ENCODE results near the gene GSTM4.
A peak's percentile ranks its signal among the peaks of the same experiment; 100 is the strongest.
"Not testable (repeated sequence)": the region's sequence is repeated elsewhere in the genome, so short reads cannot be mapped to it uniquely, and the experiment has no call there.

GSTM4 gene

DNA sequence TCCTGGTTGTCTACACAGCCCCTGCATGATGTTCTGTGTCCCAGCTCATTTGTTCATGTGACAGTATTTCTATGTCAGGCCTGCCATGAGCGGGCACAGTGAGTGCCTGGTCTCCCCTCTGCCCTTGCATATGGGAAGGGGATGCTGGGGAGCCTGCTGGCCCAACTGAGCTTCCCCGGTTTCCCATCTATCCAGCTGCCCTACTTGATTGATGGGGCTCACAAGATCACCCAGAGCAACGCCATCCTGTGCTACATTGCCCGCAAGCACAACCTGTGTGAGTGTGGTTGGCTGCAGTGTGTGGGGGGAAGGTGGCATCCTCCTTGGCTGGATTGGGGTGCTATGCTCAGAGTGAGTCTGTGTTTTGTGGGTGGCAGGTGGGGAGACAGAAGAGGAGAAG lies 1.5 kb downstream of the GSTM4 start:
- 0 out of 2 replicates have a peak, but pooled peaks cover 2% of the 10 kb centered on the region for H3K27me3 ChIP-seq (ENCODE audit: insufficient read depth, low read length)
- no peak overlapping the region for H2AFZ ChIP-seq (ENCODE audit: low read length, unreplicated experiment)
- H3K4me1 ChIP-seq (ENCODE audit: control insufficient read depth, insufficient read depth, low read length, unreplicated experiment): peaks cover 4% of the 10 kb centered on the region
- no peak overlapping the region for H3K4me3 ChIP-seq (ENCODE audit: low read depth, low read length)
- H3K27ac ChIP-seq (ENCODE audit: low read depth, low read length): no peak overlapping the region
- H3K36me3 ChIP-seq (ENCODE audit: insufficient read depth, low read length): no peaks in the 10 kb centered on the region
- no peaks in the 10 kb centered on the region for H3K79me2 ChIP-seq (ENCODE audit: control insufficient read depth, insufficient read depth, low read length, unreplicated experiment)

DNA sequence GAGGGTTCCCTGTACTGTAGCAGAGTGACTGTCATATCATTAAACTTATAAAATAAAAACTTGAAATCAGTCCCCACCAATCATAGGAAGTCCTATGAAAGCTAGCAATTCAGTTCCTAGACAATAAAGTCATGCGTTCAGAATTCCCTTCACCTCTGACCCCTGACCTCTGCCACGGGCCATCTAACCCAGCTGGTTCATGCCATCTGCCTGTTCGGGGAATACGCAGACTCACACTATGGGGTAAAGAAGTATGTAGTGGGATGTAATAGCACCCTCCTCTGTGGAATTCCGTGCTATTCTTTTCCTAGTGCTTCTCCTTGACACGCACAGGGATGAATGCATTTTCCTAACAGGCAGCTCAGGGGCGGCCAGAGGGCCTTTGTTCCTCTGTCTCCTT lies 2.1 kb downstream of the GSTM4 start:
- Histone ChIP-seq H3K27ac (ENCODE audit: low read depth, low read length) (no peak overlapping the region), H3K4me1 (ENCODE audit: control insufficient read depth, insufficient read depth, low read length, unreplicated experiment) (peaks cover 4% of the 10 kb centered on the region)

DNA sequence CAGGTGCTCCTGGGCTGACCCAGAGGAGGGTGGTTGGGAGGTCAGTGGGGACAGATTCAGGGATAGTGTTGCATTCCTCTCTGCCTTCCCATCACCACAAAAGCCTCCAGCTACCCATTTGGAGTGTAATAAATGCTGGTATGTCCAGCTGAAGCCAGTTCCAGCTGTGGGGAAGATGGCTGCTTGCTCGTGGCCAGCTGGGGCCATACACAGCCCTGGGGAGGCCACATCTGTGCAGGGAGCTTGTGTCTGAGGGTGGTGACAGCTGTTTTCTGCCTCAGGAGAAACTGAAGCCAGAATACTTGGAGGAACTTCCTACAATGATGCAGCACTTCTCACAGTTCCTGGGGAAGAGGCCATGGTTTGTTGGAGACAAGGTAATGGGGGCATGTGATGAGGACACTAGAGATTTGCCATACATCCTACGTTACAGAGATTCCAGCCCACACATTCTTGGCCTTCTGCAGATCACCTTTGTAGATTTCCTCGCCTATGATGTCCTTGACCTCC lies 2.7 kb downstream of the GSTM4 start:
- Histone ChIP-seq H3K27me3 (ENCODE audit: insufficient read depth, low read length) (no peaks in the 10 kb centered on the region), H2AFZ (ENCODE audit: low read length, unreplicated experiment) (no peak overlapping the region), H3K36me3 (ENCODE audit: insufficient read depth, low read length) (no peaks in the 10 kb centered on the region), H3K27ac (ENCODE audit: low read depth, low read length) (no peak overlapping the region), H3K4me3 (ENCODE audit: low read depth, low read length) (no peak overlapping the region), H3K79me2 (ENCODE audit: control insufficient read depth, insufficient read depth, low read length, unreplicated experiment) (no peaks in the 10 kb centered on the region), H3K4me1 (ENCODE audit: control insufficient read depth, insufficient read depth, low read length, unreplicated experiment) (peaks cover 4% of the 10 kb centered on the region)

More for the DNA sequence above, 2.1 kb downstream of the GSTM4 start:
- Histone ChIP-seq H3K79me2 (ENCODE audit: control insufficient read depth, insufficient read depth, low read length, unreplicated experiment) (no peaks in the 10 kb centered on the region), H3K27me3 (ENCODE audit: insufficient read depth, low read length) (no peaks in the 10 kb centered on the region), H3K36me3 (ENCODE audit: insufficient read depth, low read length) (no peaks in the 10 kb centered on the region), H3K4me3 (ENCODE audit: low read depth, low read length) (no peak overlapping the region), H2AFZ (ENCODE audit: low read length, unreplicated experiment) (no peak overlapping the region)

DNA sequence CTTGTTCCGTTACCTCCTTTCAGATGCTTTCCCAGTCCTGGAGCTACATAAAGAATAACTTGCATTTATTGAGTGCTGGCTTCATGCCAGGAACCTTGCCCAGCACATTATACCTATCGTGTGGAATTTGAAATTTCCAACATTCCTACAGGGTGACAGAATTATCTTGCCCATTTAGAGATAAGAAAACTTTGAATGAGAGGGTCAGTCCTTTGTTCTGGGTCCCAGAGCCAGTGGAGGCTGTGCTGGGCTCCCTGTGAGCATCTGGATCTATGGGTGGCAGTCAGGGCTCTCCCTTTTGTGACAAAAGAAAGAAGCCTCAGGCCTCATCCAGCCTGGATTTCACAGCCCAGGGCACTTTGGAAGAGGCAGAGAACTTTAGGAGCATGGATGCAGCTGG lies 3.2 kb downstream of the GSTM4 start:
- Histone ChIP-seq H3K79me2 (ENCODE audit: control insufficient read depth, insufficient read depth, low read length, unreplicated experiment) (no peaks in the 10 kb centered on the region), H3K4me1 (ENCODE audit: control insufficient read depth, insufficient read depth, low read length, unreplicated experiment) (peaks cover 9% of the 10 kb centered on the region), H3K27ac (ENCODE audit: low read depth, low read length) (no peak overlapping the region), H3K27me3 (ENCODE audit: insufficient read depth, low read length) (no peaks in the 10 kb centered on the region), H3K36me3 (ENCODE audit: insufficient read depth, low read length) (no peaks in the 10 kb centered on the region), H3K4me3 (ENCODE audit: low read depth, low read length) (no peak overlapping the region), H2AFZ (ENCODE audit: low read length, unreplicated experiment) (no peak overlapping the region)

DNA sequence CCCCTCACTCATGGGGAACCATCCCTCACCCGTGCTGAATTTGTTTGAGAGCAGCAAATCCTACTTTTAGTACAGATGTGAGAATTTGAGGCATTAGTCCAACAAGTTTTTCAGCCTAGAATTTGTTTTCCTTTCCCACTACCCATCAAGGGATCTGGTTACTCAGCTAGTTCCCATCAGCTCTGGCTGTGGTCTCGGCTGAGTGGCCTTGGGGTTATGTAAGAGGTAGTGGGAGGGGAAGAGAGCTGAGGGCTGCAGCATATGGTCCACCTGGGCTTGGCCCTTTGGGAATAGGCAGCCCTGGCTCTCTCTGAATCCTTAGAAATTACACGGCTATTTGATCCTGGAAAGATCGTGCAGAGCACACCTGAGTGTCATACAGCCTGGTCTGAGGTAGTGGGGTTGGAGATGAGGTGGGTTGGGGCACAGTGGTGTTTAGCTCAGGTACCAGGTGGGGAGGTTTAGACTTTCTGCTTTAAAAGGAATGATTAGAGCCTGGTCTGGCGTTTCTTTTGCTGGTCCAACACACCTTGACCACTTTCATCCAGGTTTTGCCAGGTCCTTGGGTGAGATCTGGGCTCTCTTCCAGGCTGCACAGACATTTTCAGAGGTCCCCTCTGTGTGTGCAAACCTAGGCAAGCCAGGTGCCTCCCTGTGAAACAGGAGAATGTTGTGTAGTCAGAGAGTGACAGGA lies 4.2 kb downstream of the GSTM4 start:
- Histone ChIP-seq H3K27ac (ENCODE audit: low read depth, low read length) (no peak overlapping the region), H2AFZ (ENCODE audit: low read length, unreplicated experiment) (no peak overlapping the region), H3K4me1 (ENCODE audit: control insufficient read depth, insufficient read depth, low read length, unreplicated experiment) (peaks cover 6% of the 10 kb centered on the region)

DNA sequence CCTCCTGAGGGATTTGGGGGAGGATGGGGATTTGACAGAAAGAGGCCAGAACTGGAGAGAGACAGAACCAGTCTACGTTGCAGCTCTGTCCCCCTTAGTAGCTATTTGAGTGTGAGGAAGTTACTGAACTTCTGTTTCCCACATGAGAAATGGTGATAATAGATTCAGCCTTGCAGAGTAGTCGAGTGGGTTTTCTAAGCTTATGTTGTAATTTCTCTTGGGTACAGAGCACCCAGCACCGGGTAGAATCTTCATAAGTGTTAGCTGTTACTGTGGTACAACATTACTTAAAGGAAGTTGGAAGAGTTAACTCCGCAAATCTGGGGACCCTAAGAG lies 4.8 kb downstream of the GSTM4 start:
- not testable (repeated sequence) for H3K79me2 ChIP-seq (ENCODE audit: control insufficient read depth, insufficient read depth, low read length, unreplicated experiment); H3K27ac ChIP-seq (ENCODE audit: low read depth, low read length); H3K36me3 ChIP-seq (ENCODE audit: insufficient read depth, low read length); H2AFZ ChIP-seq (ENCODE audit: low read length, unreplicated experiment); H3K4me3 ChIP-seq (ENCODE audit: low read depth, low read length); H3K27me3 ChIP-seq (ENCODE audit: insufficient read depth, low read length); H3K4me1 ChIP-seq (ENCODE audit: control insufficient read depth, insufficient read depth, low read length, unreplicated experiment)

More for the DNA sequence above, 4.2 kb downstream of the GSTM4 start:
- Histone ChIP-seq H3K36me3 (ENCODE audit: insufficient read depth, low read length) (no peaks in the 10 kb centered on the region), H3K27me3 (ENCODE audit: insufficient read depth, low read length) (no peaks in the 10 kb centered on the region), H3K4me3 (ENCODE audit: low read depth, low read length) (no peak overlapping the region), H3K79me2 (ENCODE audit: control insufficient read depth, insufficient read depth, low read length, unreplicated experiment) (no peaks in the 10 kb centered on the region)

DNA sequence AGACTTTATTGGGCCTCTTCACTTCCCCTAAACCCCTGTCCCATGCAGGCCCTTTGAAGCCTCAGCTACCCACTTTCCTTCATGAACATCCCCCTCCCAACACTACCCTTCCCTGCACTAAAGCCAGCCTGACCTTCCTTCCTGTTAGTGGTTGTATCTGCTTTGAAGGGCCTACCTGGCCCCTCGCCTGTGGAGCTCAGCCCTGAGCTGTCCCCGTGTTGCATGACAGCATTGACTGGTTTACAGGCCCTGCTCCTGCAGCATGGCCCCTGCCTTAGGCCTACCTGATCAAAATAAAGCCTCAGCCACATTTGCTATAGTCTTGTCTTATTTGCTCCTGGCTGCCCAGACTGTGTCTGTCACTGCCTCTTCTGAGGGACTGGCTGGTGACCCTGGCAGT lies 5.5 kb downstream of the GSTM4 start:
- no peaks in the 10 kb centered on the region for H3K79me2 ChIP-seq (ENCODE audit: control insufficient read depth, insufficient read depth, low read length, unreplicated experiment)
- H3K36me3 ChIP-seq (ENCODE audit: insufficient read depth, low read length): no peaks in the 10 kb centered on the region
- H3K4me1 ChIP-seq (ENCODE audit: control insufficient read depth, insufficient read depth, low read length, unreplicated experiment): peaks cover 5% of the 10 kb centered on the region
- H3K4me3 ChIP-seq (ENCODE audit: low read depth, low read length): no peak overlapping the region
- H3K27me3 ChIP-seq (ENCODE audit: insufficient read depth, low read length): no peaks in the 10 kb centered on the region
- H3K27ac ChIP-seq (ENCODE audit: low read depth, low read length): no peak overlapping the region
- H2AFZ ChIP-seq (ENCODE audit: low read length, unreplicated experiment): no peak overlapping the region

DNA sequence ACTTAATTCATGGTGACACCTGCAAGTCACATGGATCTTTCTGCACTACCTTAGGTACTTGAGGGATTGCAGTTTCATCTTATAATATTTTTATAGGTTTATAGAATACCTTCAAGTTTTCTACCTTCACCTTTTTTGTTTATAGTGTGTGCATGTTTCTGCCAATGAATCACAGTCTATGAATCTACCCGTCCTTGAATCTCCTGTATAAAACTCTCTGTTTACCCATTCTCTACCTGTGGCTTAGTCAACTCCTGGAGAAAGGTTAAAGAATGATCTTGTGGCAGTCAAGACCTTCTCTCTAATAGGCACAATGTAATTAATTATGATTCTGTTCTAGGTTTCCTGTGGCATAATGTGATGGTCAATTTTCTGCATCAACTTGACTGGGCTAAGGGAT lies 8.8 kb downstream of the GSTM4 start:
- Histone ChIP-seq H3K4me3 (ENCODE audit: low read depth, low read length) (no peak overlapping the region), H3K27me3 (ENCODE audit: insufficient read depth, low read length) (no peaks in the 10 kb centered on the region), H3K27ac (ENCODE audit: low read depth, low read length) (no peak overlapping the region), H3K36me3 (ENCODE audit: insufficient read depth, low read length) (no peaks in the 10 kb centered on the region), H3K79me2 (ENCODE audit: control insufficient read depth, insufficient read depth, low read length, unreplicated experiment) (no peaks in the 10 kb centered on the region), H3K4me1 (ENCODE audit: control insufficient read depth, insufficient read depth, low read length, unreplicated experiment) (peaks cover 9% of the 10 kb centered on the region), H2AFZ (ENCODE audit: low read length, unreplicated experiment) (no peak overlapping the region)

DNA sequence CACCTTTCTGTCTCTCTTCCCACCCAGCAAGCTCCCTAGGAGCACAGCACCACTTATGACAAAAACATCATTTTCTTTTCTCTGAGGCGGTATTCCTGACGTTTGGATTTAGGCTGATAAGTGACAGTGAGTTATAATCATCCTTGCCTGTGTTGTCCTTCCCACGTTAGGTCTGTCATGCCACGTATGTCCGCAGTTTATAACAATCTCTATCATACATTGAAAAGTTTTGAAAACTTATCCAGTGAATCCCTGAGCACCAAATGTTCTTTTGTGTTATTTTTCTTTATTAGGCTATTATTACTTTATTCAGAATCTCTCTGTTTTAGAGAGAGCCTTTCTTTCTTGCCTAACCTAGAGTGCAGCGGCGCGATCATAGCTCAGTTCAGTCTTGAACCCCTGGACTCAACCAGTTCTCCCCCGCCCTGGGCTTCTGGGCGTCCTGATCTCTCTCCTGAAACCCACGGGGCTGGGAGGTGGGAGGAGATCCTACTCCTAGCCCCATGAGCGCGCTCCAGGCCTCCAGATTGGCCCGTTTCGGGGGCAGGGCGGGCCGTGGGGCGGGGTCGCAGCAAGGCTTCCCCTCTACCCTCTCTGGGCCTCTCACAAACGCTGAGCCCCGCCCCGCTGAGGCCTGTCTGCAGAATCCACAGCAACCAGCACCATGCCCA lies 11.7 kb downstream of the GSTM4 start, which contains the start of gene GSTM2:
Gene GSTM2 (plus strand): TSS at position 606 of the 671 bp plus-strand sequence. CDS start 59 bp downstream, at position 665.
- Histone ChIP-seq H3K27ac (ENCODE audit: low read depth, low read length) (no peak within 1 kb of the TSS), H3K4me1 (ENCODE audit: control insufficient read depth, insufficient read depth, low read length, unreplicated experiment) (peaks cover 9% of the 10 kb centered on the region), H3K4me3 (ENCODE audit: low read depth, low read length) (peak within 1 kb of the TSS; percentile 77), H2AFZ (ENCODE audit: low read length, unreplicated experiment) (peak within 1 kb of the TSS; percentile 82), H3K36me3 (ENCODE audit: insufficient read depth, low read length) (no peaks in the 10 kb centered on the region), H3K27me3 (ENCODE audit: insufficient read depth, low read length) (no peaks in the 10 kb centered on the region), H3K79me2 (ENCODE audit: control insufficient read depth, insufficient read depth, low read length, unreplicated experiment) (no peaks in the 10 kb centered on the region)

DNA sequence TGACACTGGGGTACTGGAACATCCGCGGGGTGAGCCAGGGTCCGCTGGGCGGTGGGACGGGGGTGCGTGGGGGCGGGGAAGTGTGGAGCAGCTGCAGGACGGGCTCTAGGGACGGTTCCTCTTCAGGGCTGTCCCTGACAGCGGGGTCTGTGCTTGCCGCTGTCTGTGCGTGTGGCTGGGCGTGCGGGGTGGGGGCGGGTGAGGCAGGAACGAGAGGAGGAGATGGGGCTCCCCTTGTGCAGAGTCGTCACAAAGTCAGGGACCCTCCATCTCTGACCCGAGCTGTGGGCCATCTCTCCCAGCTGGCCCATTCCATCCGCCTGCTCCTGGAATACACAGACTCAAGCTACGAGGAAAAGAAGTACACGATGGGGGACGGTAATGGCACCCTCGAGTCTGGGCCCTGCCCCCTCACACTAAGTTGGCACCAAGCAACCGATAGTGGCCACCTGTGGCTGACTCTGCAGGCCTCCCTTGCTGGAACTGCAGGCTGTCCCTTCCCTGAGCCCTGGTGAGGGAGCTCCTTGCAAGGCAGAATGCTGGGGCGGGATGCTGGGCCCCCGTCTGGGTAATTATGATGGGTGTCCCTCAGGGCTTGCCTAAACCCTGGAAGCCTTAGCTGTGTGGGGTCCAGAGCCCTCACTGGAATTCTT lies 12.3 kb downstream of the GSTM4 start:
- peak overlapping the region; percentile 77 for H3K4me3 ChIP-seq (ENCODE audit: low read depth, low read length)
- peaks cover 9% of the 10 kb centered on the region for H3K4me1 ChIP-seq (ENCODE audit: control insufficient read depth, insufficient read depth, low read length, unreplicated experiment)
- H2AFZ ChIP-seq (ENCODE audit: low read length, unreplicated experiment): peak overlapping the region; percentile 82
- no peak overlapping the region for H3K27ac ChIP-seq (ENCODE audit: low read depth, low read length)
- no peaks in the 10 kb centered on the region for H3K79me2 ChIP-seq (ENCODE audit: control insufficient read depth, insufficient read depth, low read length, unreplicated experiment)
- no peaks in the 10 kb centered on the region for H3K27me3 ChIP-seq (ENCODE audit: insufficient read depth, low read length)
- no peaks in the 10 kb centered on the region for H3K36me3 ChIP-seq (ENCODE audit: insufficient read depth, low read length)
